A673 (cell line): ENCODE results near the gene PAGE2. TPM values are rescaled to one million over a fixed set of nuclear protein-coding genes. Genes with fewer than 3 reads are reported as not detected.

Source experiments
- BruUV-seq: library from RNA; stranded (reverse); fragments of 400-500 nt; replicated peaks from 2 replicates; lab custom pipeline; 2021; lab: Mats Ljungman, UMichigan
- CTCF ChIA-PET: fragments of 300-600 bp; sonication (Branson Sonifier 250); formaldehyde crosslinking; loops from one replicate; lab custom pipeline; 2022; ENCODE audit warnings: antibody characterized with exemption; lab: Charles Lee
- POLR2A ChIA-PET: fragments of 300-600 bp; sonication (Branson Sonifier 250); formaldehyde crosslinking; loops from one replicate; lab custom pipeline; 2022; ENCODE audit warnings: antibody characterized with exemption; ENCODE audit not compliant: low non-redundant PET; lab: Charles Lee
- DNase-seq: peaks from one replicate; pipeline ENCODE4 v3.0.0-alpha.2; 2015; ENCODE audit warnings: low spot score
- H3K27ac ChIP-seq: fragments of 200-600 bp; sonication (generic); 2 replicates; pipeline ENCODE4 v1.5.1; 2016; ENCODE audit warnings: mixed run types, low read depth, mild to moderate bottlenecking, mixed read lengths, antibody characterized with exemption, low read length; ENCODE audit not compliant: poor library complexity, severe bottlenecking
- H3K27me3 ChIP-seq: fragments of 200-600 bp; sonication (generic); replicated peaks from 2 replicates; pipeline ENCODE4 v1.6.1; 2017; ENCODE audit warnings: mixed run types, low read depth, mild to moderate bottlenecking, mixed read lengths, antibody characterized with exemption, low read length; ENCODE audit not compliant: insufficient read depth, poor library complexity
- H3K36me3 ChIP-seq: fragments of 200-600 bp; sonication (generic); 2 replicates; pipeline ENCODE4 v1.6.1; 2016; ENCODE audit warnings: mixed run types, mild to moderate bottlenecking, mixed read lengths, antibody characterized with exemption, low read length; ENCODE audit not compliant: insufficient read depth, poor library complexity, severe bottlenecking
- H3K4me1 ChIP-seq: fragments of 200-600 bp; sonication (generic); 2 replicates; pipeline ENCODE4 v1.6.1; 2017; ENCODE audit warnings: mixed run types, mild to moderate bottlenecking, mixed read lengths, antibody characterized with exemption, low read length; ENCODE audit not compliant: insufficient read depth, poor library complexity, severe bottlenecking
- H3K4me3 ChIP-seq: fragments of 200-600 bp; sonication (generic); 2 replicates; pipeline ENCODE4 v1.5.1; 2016; ENCODE audit warnings: low read depth, mixed run types, mild to moderate bottlenecking, mixed read lengths, low read length; ENCODE audit not compliant: poor library complexity, severe bottlenecking
- H3K9me3 ChIP-seq: fragments of 200-600 bp; sonication (generic); 2 replicates; pipeline ENCODE4 v1.6.1; 2016; ENCODE audit warnings: mixed run types, low read depth, mild to moderate bottlenecking, mixed read lengths, antibody characterized with exemption, low read length; ENCODE audit not compliant: poor library complexity, severe bottlenecking
- EZH2 ChIP-seq: fragments of 200-600 bp; sonication (generic); IDR thresholded peaks from 2 replicates; pipeline ENCODE4 v1.6.1; 2017; ENCODE audit warnings: borderline replicate concordance, low read depth, mild to moderate bottlenecking, mixed read lengths, antibody characterized with exemption, low read length; ENCODE audit not compliant: poor library complexity, severe bottlenecking
- intact Hi-C: fragments of 100-400 bp; cut with micrococcal nuclease; formaldehyde crosslinking; loops from one replicate; pipeline ENCODE4 v1.10.0; 2022; ENCODE audit not compliant: unreplicated experiment
- total RNA-seq: library from RNA; stranded (reverse); gene quantifications from 2 replicates; pipeline ENCODE4 v1.2.3, GENCODE V29; 2021
- TF ChIP-seq, protein P1 (sequence below): fragments of 300-800, 200-600 bp; sonication (generic); conservative IDR thresholded peaks from 2 replicates; pipeline ENCODE4 v1.5.1; 2017; ENCODE audit warnings: low read depth, mild to moderate bottlenecking, antibody characterized with exemption, low read length, moderate library complexity, mixed read lengths

PAGE2 gene
- total RNA-seq, 1 experiment from 2014 or later: not detected

DNA sequence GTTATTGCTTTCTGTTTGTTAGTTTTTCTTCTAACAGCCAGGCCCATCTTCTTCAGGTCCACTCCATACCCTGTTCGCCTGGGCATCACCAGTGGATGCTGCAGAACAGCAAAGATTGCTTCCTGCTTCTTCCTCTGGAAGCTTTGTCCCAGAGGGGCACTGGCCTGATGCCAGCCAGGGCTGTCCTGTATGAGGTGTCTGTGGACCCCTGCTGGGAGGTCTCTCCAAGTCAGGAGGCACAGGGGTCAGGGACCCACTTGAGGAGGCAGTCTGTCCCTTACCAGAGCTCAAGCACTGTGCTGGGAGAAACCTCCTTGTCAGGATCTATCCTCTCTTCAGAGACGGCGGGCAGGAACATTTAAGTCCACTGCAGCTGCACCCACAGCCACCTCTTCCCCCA lies 16.5 kb upstream of the PAGE2 start:
- Histone ChIP-seq H3K4me3 (no peak overlapping the region), H3K4me1 (no peaks in the 10 kb centered on the region), H3K27me3 (no peaks in the 10 kb centered on the region), H3K36me3 (no peaks in the 10 kb centered on the region), H3K9me3 (no peaks in the 10 kb centered on the region), H3K27ac (no peak overlapping the region)
- CTCF ChIA-PET: no interaction called here
- no TSS peak for BruUV-seq
- intact Hi-C loops: no loop called here
- DNase-seq: no peak
- POLR2A ChIA-PET: no interaction called here
- no peak for TF ChIP-seq EZH2
- TF ChIP-seq, protein P1, sequence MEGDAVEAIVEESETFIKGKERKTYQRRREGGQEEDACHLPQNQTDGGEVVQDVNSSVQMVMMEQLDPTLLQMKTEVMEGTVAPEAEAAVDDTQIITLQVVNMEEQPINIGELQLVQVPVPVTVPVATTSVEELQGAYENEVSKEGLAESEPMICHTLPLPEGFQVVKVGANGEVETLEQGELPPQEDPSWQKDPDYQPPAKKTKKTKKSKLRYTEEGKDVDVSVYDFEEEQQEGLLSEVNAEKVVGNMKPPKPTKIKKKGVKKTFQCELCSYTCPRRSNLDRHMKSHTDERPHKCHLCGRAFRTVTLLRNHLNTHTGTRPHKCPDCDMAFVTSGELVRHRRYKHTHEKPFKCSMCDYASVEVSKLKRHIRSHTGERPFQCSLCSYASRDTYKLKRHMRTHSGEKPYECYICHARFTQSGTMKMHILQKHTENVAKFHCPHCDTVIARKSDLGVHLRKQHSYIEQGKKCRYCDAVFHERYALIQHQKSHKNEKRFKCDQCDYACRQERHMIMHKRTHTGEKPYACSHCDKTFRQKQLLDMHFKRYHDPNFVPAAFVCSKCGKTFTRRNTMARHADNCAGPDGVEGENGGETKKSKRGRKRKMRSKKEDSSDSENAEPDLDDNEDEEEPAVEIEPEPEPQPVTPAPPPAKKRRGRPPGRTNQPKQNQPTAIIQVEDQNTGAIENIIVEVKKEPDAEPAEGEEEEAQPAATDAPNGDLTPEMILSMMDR: no peak

DNA sequence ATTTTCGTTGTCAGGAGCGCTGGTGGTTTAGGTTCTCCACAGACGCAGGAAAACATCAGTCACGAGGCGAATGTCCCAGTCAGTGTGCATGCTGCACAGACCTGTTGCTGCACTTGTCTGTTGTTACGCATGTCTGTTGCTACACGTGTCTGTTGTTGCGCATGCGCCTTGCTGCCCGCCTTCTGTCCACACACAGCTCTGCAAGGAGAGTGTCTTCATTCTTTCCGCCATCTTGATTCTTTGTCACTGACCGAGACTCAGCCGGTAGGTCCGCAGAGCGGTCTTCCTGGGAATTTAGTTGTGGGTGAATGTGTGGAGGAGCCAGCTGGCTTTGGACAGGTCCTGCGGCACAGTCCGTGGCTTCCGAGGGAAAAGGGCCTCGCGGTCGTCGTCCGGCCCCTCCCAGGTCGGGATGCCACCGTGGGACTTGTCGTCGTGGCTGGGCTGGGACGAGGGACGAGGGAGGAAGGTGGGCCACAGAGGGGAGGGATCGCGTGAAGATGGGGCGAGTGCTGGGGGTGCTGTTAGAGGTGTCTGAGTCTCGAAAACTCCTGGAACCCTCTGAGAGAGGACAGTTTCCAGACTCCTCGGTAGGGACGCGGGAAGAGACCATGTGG lies 13.9 kb upstream of the PAGE2 start, which contains the start of gene PAGE2B:
Gene PAGE2B, plus strand, starts transcription at position 180 of the 617 bp plus-strand sequence. CDS start 1,012 bp downstream, outside the sequence.
- H3K9me3 ChIP-seq: no peaks in the 10 kb centered on the region
- TF ChIP-seq, protein P1: no peak
- no peak for TF ChIP-seq EZH2
- POLR2A ChIA-PET: no interaction called here
- intact Hi-C loops: no loop called here
- no peaks in the 10 kb centered on the region for H3K4me1 ChIP-seq
- BruUV-seq: no TSS peak
- CTCF ChIA-PET: no interaction called here
- no peak for DNase-seq
- H3K27ac ChIP-seq: no peak within 1 kb of the TSS
- no peaks in the 10 kb centered on the region for H3K27me3 ChIP-seq
- H3K36me3 ChIP-seq: no peaks in the 10 kb centered on the region
- H3K4me3 ChIP-seq: no peak within 1 kb of the TSS

DNA sequence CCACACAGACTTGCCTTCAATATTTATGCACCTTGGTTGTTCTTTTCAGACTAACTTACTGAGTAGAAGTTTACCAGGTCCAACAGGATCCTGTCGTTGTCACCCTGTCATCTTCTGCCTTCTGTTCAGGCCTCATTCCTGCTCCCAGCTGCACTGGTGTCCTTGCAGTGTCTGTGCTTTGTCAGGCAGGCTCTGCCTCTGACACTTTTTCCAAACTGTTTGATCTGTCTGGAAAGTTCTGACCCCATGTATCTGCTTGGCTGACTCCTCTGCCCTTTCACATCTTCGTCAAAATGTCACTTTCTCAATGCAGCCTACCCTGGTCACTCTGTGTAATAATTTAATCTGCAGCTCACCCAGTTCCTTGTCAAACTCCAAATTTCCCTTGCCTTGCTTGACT lies 9.9 kb downstream of the PAGE2 start:
- CTCF ChIA-PET: no interaction called here
- H3K4me3 ChIP-seq: no peak overlapping the region
- no peak overlapping the region for H3K27ac ChIP-seq
- no peaks in the 10 kb centered on the region for H3K36me3 ChIP-seq
- intact Hi-C loops: no loop called here
- no peaks in the 10 kb centered on the region for H3K27me3 ChIP-seq
- DNase-seq: no peak
- TF ChIP-seq, protein P1: no peak
- no peaks in the 10 kb centered on the region for H3K9me3 ChIP-seq
- POLR2A ChIA-PET: no interaction called here
- H3K4me1 ChIP-seq: no peaks in the 10 kb centered on the region
- BruUV-seq: no TSS peak
